HG02588 (cell line): ENCODE data around the gene TMC7.
"Not testable (repeated sequence)": the region's sequence is repeated elsewhere in the genome, so short reads cannot be mapped to it uniquely, and the experiment has no call there.

Experiments used
- ATAC-seq: cut with Tn5 transposase; IDR thresholded peaks from one replicate; pipeline ENCODE4 v1.9.1; 2021; ENCODE audit warnings: mild to moderate bottlenecking, moderate library complexity; ENCODE audit not compliant: unreplicated experiment

Gene TMC7

DNA sequence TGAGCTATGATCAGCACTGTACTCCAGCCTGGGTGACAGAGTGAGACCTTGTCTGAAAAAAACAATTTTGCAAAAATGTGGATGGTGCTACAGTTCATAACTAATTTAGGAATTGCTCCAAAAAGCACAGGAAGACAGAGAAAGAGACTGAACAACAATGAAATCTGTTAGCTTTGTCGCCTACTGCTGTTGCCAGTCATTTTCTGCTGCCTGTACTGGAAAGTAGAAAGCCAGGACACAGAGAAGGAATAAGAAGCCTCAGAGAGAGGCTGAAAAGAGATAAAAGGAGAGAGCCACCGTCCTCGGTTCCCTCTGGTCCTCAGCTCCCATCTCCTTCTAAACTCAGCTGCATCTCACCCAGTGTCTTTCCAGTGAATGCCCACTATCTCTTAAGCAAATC is 8.6 kb upstream of the TMC7 start:
- no peak for ATAC-seq

DNA sequence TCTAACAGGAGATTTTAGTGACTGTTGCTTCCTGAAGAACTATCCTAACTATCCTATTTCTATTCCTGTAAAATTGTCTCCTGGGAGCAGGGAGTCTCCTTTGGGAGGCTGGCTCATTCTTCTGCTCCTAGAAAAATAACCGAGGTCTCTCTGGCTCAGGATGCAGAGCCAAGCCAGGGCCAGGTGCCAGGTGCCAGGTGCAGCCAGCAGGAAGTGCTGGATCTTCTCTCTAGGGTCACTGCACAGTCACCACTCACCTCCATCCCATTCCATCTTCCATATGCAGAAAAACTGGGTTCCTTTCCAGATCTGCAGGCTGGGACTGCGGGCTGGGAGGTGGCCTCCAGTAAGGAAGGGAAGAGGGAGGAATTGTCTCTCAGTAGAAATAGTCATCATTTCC is 3.8 kb upstream of the TMC7 start:
- no peak for ATAC-seq

DNA sequence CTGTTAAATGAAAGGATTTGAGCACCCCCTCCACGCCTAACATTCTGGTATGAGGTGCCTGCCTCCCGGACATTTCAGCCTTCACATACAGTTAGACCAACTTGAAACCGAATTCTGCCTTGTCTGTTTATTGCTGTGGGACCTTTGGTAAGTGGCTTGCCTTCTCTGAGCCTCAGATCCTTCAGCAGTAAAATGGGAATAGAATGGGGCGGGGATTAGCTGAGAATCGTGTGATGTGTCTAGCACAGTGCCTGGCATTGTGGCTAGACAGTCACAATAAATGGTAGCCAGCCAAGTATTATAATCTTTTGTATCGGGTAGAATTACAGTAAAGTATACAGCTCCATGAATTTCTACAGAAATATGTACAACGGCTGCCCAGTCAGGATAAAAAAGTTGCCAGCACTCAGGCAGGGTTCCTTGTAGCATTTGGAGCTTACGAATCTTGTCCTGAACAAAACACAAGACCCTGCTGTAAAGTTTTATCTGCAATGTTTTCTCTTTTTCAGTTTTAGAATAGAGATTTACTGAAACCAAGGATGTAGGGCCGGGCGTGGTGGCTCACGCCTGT is 786 bp downstream of the TMC7 start:
- no peak for ATAC-seq

DNA sequence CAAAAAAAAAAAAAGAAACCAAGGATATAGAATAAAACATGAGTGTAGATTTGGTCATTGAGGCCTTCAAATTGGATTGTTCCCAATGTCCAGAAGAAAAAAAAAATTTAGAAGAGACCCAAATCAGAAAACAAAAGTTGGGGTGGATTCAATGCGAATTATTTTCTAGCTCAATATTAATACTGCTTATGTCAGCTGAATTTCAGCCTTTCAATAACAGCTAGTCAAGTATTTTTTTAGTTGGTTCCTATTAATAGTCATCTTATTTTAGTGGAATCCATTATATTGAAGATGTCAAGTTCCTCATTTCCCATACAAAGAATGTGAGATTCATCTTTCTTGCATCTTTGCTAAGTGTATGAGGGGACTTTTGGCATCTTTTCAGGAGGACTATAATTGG is 1.5 kb downstream of the TMC7 start:
- not testable (repeated sequence) for ATAC-seq

DNA sequence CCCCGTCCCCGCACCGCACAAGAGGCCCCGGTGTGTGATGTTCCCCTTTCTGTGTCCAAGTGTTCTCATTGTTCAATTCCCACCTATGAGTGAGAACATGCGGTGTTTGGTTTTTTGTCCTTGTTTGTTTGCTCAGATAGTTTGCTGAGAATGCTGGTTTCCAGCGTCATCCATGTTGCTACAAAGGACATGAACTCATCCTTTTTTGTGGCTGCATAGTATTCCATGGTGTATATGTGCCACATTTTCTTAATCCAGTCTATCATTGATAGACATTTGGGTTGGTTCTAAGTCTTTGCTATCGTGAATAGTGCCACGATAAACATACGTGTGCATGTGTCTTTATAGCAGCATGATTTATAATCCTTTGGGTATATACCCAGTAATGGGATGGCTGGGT is 8.0 kb downstream of the TMC7 start:
- ATAC-seq: not testable (repeated sequence)

- not testable (repeated sequence) for ATAC-seq
These were observed 9.8 kb downstream of the TMC7 start for GRCh38 chr16:18993531-18993930.

GRCh38 chr16:18994181-18994580 is 10.4 kb downstream of the TMC7 start:
- ATAC-seq: not testable (repeated sequence)

GRCh38 chr16:18995406-18995805 is 11.7 kb downstream of the TMC7 start:
- ATAC-seq: not testable (repeated sequence)

DNA sequence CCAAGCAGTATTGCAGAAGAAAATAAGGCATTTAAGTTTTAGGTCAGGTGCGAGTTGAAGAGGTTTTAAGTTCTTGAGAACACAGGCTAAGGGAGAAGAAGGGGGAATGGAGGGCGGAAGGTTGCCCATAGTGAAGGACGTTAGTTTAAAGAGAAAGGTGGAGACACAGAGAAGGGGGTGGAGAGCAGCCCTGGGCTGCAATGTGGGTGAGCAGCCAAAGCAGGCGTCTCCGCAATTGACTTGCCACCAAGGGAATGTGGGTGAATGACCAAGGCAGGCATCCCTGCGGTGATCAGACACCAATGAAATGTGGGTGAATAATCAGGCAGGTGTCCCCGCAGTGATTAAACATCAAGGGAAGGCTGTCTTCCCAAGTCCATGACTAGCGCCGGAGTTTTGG is 12.8 kb downstream of the TMC7 start:
- ATAC-seq: not testable (repeated sequence)

DNA sequence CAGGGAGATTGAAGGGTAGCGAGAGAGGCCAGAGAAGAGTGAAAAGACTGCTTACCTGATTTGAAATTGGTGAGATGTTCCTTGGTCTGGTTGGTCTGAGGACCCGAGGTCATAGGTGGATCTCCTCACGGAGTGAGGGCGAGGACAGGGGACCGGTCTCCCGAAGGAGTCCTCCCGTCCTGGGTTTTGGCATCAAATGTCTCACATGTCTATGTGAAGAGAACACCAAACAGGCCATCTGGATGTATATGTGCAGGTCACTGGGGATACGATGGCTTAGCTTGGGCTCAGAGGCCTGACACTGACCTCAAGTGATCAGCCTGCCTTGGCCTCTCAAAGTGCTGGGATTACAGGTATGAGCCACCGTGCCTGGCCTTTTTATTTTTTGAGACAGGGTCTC is 13.3 kb downstream of the TMC7 start:
- not testable (repeated sequence) for ATAC-seq

- ATAC-seq: no peak
These were observed 15.3 kb downstream of the TMC7 start for GRCh38 chr16:18999045-18999393.

DNA sequence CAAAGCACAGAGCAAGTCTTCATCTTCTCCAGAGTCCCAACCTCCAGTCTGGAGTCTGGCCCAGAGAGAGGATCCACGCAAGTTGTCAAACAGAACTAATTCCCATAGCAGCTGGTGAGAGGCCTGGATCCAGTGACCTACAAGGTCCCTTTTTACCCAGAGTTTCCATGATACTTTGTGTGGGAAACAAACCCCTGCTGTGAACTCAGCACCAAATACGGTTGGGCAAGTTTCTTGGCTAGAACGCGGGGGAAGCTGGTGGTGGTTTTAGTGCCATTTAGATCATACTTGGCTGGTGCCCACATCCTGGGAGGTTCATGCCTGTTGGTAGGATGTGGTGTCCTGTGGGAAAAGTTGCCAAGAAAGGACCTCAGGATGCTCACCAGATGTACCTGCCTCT is 18.1 kb downstream of the TMC7 start:
- no peak for ATAC-seq

GRCh38 chr16:19003935-19004334 is 20.2 kb downstream of the TMC7 start:
- no peak for ATAC-seq

DNA sequence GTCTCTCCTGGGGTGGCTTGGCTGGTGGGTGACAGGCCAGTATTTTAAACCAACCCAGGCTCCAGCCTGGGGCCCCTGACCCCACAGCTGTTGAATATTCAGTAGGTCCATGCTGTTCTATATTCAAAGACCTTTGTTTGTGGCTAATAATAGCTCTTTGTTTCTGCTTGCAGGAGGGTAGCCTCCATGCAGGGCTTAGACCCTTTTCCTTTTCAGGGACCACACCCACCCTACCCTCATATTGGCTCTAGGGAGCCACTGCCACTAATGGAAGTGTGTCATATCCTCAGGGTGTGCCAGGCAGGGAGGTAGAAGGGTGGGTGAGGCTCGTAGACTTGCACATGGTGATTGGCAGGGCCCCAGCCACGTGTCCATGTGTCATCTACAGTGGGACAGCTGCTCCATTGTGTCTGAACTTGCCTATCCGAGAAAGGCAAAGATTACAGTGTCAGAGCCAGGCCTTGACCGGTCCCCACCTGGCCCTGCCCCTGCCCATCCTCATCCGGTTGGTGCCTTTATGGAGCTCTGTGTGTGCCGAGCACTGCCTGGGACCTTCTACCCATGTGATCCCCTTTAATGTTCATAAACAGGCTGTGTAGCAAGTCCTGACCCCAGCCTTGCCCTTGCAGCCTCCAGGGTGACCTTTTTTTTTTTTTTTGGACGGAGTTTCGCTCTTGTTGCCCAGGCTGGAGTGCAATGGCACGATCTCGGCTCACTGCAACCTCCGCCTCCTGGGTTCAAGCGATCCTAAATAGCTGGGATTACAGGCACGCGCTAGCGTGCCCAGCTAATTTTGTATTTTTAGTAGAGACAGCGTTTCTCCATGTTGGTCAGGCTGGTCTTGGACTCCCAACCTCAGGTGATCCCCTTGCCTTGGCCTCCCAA is 22.1 kb downstream of the TMC7 start:
- no peak for ATAC-seq

DNA sequence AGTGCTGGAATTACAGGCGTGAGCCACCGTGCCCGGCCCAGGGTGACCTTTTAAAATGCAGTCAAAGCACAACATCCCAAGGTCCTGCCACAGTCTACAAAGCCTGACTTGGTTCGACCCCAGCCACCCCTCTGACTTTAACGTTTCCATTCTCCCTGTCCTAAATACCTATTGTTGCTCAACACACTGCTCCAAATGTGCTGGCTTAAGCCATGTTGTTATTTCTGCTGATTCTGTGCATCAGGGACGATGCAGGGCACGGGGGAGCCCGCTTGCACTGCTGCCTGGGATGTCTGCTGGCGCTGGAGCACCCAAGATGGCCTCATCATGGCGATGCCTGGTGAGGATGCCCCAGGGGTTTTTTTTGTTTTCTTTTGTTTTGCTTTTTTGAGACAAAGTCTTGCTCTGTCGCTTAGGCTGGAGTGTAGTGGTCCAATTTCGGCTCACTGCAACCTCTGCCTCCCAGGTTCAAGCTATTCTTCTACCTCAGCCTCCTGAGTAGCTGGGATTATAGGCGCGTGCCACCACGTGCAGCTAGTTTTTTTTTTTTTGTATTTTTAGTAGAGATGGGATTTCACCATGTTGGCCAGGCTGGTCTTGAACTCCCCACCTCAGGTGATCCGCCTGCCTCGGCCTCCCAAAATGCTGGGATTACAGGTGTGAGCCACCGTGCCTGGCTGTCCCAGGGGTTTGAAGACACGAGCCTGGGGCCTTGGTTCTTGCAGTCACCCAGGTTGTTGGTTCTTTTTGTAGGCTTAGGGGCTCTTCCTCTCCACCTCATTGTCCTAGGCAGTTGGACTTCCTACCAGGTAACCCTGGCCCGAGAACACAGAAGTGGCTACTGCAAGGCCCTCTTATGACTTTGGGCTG is 22.9 kb downstream of the TMC7 start:
- no peak for ATAC-seq

DNA sequence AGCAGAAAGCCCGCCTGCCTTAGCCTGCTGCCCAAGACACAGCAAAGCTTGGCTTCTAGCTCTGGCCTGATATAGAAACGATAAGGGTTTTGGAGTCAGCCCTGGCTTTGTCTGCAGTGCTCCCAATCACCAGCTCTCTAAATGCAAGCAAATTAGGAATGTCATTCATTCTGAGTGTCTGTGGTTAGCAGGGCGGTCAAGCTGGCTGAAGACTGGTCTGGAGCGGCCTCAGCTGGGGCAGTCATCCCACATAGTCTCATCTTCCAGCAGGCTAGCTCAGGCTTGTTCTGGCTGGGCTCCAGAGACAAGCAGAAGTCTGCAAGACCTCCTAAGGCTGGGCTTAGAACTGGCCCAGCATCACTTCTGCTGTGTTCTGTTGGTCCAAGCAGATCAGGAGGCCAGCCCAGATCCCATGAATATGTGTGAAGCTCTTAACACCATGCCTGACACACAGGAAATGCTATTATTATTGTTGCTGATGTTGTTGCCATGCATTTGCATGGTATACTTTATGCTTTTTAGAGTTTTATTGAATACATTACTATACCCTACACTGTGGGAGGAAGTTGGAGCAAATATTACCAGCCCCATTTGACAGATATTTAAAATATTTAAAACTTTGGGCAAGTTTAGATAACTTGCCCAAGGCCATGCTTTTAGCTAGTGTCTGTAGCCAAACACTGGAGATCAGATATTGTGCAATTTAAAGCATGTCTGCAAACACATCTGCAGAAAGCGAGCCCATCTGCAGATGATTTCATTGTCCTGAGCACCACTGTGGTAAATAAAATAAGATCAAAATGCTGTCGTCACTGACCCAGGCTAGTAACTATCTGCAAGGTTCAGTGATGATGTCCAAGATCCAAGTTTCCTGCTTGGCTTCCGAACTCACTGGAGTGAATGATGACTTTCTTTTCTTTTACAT is 24.8 kb downstream of the TMC7 start:
- ATAC-seq: no peak

DNA sequence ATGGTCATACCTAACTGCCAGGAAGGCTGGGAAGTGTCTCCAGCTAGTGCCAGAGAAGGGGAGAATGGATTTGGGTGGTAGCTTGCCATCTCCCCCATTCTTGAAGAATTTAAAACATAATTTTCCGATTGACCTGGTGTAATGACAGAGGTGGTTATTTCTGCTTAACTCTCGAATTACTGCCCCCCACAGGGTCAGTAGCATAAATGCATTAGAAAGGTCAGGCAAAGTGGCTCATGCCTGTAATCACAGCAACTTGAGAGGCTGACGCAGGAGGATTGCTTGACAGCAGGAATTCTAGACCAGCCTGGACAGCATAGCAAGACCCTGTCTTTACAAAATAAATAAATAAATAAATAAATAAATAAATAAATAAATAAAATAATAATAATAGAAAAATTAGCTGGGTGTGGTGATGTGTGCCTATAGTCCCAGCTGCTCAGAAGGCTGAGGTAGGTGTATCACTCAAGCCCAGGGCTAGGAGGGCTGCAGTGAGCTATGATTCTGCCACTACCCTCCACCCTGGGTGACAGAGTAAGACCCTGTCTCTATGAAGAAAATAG is 27.5 kb downstream of the TMC7 start:
- ATAC-seq: no peak

GRCh38 chr16:19014461-19014860 is 30.7 kb downstream of the TMC7 start:
- no peak for ATAC-seq

- ATAC-seq: no peak
These were observed 33.4 kb downstream of the TMC7 start for GRCh38 chr16:19017179-19017578.

DNA sequence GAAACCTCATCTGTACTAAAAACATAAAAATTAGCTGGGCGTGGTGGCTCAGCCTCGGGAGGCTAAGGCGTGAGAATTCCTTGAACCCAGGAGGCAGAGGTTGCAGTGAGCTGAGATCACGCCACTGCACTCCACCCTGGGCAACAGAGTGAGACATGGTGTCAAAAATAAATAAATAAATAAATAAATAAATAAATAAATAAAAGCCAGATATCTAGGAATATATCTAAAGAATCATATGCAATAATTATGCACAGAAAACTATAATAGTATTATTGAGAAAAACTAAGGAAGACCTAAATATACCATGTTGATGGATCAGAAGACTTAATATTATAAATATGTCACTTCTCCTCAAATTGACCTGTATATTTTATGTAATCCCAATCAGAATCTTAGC is 37.0 kb downstream of the TMC7 start:
- no peak for ATAC-seq
